Measurements from ENCODE around the gene SLC45A3.
A peak's percentile ranks its signal among the peaks of the same experiment; 100 is the strongest.
"Not testable (repeated sequence)": the region's sequence is repeated elsewhere in the genome, so short reads cannot be mapped to it uniquely, and the experiment has no call there.

Gene SLC45A3, protein sequence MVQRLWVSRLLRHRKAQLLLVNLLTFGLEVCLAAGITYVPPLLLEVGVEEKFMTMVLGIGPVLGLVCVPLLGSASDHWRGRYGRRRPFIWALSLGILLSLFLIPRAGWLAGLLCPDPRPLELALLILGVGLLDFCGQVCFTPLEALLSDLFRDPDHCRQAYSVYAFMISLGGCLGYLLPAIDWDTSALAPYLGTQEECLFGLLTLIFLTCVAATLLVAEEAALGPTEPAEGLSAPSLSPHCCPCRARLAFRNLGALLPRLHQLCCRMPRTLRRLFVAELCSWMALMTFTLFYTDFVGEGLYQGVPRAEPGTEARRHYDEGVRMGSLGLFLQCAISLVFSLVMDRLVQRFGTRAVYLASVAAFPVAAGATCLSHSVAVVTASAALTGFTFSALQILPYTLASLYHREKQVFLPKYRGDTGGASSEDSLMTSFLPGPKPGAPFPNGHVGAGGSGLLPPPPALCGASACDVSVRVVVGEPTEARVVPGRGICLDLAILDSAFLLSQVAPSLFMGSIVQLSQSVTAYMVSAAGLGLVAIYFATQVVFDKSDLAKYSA

DNA sequence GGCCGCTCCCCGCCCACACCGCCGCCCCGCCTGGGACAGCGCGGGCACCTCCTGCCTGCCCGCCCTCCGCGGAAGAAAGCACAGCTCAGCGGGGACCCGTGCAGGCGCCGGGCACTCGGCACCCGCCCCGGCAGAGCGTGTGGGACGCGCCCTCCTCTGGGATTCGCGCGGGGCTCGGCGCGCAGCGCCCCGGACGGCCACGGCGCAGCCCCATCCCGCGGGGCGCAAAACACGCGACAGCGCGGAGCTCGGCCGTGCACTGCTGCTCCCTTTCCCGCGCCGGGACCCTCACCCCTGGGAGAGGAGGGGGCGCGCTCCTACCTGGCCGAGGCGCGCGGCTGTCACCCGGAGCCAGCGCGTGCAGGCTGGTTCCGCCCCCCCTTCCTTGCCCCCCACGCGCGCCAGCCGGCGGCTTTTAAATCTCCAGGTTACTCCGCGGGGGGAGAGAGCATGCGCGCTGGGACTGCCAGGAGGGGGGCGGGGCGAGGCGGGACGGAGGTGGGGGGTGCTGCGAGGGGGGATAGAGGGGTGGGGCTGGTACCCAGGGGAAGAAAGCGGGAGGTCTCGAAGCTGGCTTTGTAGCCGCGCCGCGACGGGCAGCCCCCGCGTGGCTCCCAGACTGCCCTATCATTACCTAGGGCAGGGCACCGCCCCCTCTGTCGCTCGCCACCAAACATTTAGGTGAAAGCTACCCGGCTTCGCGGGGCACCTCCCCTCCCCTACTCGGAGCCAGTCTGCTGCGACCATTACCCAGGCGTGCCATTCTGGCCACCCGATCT lies at the start of gene SLC45A3:
Gene SLC45A3 (minus strand): TSS at position 437 of the 779 bp plus-strand sequence. CDS start 15,853 bp downstream, outside the sequence.
- no peak for DNase-seq

DNA sequence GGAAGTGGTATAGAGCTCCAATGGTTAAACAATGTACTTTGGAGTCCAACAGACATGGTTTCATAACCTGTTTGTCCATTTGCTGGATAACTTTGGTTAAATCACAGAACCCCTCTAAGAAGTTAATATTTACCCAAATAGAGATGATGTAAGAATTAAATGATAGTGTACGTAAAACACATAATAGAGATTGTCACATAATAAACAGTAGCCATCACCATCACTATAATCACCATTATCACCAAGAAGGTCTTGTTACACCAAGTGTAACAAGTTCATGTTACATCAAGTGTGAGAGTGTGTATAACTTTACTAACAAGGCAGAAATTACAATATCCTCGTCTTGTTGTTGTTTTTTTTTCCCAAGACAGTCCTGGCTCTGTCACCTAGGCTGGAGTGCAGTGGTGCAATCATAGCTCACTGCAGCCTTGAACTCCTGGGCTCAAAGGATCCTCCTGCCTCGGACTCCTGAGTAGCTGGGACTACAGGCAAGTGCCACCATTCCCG lies 46.4 kb upstream of the SLC45A3 start:
- DNase-seq: no peak

DNA sequence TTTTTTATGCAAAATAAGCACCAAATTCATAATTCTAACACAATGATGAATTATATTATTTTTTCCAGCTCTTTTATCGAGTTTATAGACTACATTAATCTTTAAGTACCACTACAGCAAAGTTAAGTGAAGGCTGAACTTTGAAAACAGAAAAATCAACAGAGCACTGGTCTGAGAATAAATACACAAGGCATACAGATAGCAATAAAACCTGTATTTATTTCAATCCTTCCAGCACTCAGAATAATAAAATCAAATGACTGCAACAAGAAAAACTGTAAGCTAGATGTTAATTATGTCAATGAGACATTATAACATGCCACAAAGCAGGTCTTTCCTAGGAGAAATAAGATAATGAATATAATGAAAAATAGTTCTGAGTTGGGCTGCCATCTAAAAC lies 45.2 kb upstream of the SLC45A3 start:
- DNase-seq: no peak

DNA sequence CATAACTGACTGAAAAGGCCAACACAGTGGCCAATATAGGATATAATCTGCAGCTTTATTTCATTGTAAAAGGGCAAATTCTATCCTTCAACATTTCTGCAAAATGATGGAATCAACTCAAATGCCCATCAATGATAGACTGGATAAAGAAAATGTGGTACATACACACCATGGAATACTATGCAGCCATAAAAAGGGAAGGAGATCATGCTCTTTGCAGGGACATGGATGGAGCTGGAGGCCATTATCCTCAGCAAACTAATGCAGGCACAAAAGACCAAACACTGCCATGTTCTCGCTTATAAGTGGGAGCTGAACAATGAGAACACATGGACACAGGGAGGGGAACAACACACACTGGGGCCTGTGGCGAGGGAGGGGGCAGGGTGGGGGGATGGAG lies 40.4 kb upstream of the SLC45A3 start:
- DNase-seq: not testable (repeated sequence)

DNA sequence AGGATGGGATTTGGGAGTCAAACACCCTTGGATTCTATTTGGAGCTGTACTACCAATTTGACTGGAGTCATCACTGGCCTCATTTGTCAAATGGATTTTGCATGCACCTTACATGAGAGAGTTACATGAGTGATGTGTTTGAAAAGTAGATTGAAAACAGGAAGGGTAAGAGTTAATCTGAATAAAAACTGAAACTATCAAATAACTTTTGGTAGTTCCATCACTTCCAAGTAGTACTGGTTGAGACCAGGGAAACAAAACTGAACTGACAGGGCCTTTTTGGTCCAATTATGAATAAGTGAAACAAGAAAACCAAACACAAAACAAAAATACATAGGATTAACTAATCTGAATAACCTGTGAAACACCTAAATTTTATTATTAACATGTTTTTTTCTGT lies 39.5 kb upstream of the SLC45A3 start:
- no peak for DNase-seq

DNA sequence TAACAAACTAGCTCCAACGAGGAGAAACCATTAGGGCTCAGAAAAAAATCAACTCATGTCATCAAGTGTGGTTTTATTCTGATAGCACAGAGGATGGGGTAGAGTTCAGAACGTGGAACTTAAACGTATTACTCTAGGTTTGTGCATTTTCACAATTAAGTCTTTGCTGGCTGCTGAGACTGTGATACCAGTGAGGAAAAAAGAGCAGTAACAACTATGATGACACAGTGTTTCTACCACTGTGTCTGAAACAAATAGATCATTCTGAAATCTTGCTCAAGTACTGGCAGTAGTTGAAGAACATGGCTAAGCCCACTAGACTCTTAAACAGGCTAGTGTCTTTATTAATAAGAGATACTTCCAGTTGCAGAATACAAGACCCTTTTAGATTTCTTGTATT lies 38.7 kb upstream of the SLC45A3 start:
- no peak for DNase-seq

DNA sequence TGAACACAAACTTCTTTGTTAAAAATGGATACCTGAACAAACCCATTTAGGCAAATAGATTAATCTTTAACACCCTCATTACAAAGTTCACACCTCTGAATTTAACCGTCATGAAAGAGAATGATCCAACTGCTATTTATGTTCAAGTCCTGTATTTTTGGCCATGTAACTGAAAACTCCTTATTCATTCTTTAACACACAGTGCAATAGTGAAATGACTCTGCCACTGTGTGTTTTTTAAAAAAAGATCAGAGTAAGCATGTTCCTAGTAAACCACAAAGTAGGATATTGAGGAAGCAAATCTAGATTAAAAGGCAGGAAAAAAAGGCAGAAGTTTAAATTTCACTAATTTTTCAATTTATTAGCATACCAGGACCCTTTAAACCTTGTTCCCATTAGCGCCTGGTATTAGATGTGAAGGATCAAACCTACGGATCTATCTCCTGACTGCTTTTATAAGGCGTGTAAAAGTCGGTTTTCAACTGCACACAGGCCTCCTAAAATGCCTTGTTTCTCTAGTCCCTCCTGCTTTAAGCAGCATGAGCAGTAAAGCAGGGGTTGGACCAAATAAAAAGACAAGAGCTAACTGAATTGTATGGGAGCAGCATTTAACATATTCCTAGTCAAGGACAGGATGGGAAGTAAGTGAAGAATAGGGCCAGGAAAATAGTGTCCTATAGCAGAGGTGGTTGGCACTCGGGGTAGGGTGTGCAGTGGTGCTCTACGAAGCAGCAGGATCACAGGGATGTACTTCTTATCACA lies 36.2 kb upstream of the SLC45A3 start:
- no peak for DNase-seq

DNA sequence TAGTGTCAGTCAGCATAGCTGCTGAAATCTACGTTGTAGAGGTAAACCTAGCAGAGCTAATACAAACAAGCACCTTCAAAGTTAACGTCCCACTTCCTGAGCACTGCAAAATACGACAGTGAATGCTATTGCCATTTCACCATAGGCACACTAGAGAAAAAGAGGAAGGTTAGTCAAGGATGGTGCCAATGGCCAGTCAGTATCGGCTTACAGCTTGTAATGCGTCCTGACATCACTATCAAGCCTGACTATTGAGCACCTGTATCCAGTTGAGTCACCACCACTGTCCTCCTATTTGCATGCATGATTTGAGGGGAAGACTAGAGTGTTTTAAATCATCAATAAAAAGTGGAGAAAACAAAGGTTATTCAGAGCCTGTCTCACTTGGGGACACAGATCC lies 35.3 kb upstream of the SLC45A3 start:
- no peak for DNase-seq

DNA sequence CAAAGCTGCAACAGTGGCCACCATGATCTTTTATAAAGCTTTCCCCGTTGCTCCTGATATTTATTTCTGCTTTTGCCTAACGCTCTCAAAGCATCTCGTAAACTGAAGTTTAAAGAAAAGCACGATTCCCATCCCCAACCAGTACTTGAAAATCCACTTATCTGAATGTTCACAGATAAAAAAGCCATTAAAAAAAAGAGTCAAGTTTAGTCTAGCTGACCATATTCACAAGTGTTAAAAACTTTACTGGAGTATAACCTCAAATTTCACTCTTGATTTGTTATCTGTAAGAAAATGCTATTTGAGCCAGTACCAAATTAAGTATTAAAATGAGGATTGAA lies 34.6 kb upstream of the SLC45A3 start:
- no peak for DNase-seq

DNA sequence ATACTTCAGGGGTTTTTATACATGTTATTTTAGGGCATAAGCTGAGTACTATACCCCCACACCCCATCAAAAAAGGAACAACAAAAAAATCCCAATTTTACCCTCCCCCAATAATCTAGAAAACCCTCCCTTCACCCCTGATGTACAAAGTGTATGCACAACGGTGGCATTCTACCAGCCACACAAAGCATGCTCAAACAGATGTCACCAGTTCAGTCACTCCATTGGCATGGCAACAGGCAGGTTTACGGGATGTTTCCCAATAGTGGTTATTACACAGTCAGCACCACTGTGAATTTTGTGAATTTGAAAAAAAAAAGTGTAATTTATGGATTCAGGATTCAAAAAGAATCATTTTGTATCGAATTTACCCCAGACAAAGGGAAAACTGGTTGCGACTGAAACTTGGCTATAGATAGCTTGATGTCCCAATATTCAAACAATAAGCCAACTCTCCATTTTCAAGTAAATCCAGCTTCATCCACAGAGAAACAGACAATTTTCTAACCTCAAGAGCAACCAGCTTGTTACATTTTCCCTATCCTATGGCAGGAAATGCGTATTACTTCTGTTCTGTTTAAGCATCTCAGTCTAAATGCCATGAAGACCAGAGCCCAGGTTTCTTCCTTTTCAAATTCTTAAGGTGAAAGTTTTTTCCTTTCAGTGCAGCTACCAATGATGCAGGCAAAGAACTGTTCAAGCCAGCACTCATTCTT lies 34.0 kb upstream of the SLC45A3 start:
- no peak for DNase-seq

DNA sequence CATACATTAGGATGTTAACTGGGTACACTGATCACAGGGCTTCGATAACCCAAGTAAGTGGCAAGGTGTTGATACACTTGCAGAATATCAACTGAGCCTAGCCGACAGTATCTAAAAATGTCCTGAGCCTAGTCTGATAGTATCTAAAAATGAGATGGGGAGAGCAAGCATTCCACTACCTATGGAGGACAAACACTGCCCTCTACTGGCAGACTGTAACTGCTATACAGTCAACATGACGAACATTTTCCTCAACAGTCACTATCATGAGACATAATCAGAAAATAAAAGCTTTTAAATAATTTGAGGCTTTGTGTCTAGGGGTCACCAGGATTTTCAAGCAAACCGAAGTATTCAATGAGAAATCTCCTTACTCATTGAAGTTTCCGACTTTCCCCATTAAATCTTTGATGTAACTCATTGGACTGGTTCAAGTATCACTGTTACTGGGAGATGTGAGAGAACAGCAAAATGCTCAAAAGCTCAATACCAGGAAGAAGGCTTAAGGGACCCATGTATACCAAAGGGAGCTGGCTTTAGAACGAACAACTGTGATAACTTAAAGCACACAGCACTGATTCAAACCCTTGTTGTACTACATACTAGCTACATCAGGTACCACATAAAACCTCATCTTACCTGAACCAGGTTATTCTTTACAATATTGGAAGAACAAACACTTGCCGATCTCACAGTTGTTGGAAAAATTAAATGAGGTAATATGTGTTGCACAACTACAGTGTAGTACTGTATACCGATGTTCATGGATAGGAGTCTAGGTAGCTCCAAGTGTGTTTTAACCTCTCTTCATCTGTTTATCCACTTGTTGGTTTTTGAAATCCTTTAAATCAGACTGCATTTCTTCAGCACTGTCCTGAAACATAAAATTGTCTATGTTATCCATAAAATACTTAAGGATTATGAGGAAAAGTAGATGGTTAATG lies 31.1 kb upstream of the SLC45A3 start:
- peak; percentile 36 for DNase-seq

DNA sequence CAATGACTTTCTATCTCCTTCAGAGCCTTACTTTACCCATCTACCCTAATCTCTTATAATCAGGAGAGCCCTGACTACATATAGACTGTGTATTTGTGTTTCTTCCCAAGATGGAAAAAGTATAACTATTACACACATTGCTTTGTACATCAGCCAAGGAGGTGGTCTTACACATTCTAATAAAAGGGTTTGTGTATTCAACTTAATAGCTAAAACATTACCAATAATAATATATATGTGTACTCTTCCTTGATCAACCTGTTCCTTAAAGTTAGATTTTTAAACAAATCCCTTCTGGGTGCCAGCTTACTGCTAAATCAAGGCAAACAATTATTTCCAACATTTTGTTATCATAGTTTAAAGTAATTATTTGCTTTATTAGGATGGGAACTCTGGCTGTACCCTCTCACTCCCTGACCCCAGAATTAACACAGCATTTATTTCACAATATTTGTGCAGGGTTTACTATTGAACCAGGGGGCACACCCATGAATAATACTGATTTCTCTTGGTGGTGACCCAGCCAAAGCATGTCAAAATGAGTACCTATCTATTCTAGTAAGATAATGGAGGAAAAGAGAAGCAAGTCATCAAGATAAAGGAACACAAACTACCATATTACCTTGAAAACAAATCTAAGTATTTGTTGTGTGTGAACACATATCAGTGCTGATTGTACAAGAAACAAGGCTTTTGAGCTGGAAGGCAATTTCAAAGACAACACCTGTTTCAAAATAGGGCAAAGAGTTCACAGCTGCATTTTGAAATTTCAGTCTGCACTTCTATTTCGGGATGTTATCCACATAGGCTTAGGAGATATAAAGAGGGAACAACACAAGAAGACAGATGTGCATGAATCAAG lies 30.1 kb upstream of the SLC45A3 start:
- DNase-seq: no peak

DNA sequence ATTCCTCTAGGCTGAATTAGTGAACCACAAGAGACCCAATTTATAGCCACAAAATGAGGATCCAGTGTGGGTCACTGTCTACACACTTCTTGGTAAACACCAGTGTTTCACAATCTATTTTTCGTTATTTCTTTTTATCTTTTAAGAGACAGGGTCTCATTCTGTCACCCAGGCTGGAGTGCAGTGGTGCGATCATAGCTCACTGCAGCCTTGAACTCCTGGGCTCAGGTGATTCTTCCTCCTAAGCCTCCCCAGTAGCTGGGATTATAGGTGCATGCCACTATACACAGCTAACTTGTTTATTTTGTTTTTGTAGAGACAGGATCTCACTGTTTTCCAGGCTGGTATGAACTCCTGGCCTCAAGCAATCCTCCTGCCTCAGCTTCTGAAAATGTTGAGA lies 29.3 kb upstream of the SLC45A3 start:
- no peak for DNase-seq

DNA sequence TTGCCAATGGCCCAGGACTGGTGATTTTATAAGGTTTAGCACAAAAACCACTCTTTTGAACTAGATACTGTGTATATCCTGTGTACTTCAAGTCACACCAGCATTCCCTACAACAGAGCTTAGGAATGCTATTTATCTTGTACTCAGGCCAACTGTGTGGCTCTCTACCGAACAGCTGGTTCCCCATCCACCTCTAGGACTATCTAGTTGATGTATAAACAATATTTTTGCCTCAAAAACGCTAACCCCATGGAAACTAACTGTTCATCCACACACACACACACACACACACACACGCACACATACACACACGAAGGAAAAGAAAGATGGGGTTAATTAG lies 28.7 kb upstream of the SLC45A3 start:
- no peak for DNase-seq

DNA sequence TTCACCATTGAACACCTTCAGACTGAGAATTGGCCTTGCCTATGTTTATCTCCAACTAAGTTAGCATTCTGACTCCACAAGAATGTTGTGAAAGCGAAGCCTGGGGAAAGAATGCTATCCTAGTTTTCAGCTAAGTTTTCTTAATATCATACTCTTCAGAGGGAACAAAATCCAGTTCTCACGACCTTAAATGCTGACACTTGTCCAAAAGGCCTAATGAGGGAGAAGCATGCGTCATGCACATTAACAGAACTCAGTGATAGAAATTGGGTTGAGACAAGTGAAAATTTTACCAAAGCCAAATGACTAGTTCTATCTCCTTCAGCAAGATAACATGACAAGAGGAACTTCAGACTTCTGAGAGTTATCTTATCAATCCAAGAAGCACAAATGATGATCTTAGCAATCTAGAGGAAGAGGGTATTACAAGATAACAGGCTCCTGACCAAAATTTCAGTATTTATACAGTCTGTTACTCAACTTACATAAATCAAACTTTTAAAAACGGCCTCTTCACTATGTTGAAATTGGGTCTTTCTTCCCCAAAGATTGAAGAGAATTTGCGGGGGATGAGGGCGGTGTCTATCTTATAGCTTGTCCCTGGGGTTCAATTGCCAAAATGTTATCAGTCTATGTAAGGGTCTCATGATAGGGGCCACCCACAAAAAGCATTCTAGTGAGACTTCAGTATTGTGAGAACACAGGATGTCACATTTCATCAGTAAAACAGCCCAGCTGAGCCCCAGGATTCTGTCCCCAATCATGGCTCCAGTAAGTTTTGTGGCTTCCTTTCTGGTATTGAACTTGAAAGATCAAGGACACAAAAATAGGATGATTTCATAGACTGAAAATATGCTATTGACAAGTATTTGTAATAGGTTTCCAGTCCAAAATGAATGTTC lies 26.5 kb upstream of the SLC45A3 start:
- no peak for DNase-seq

DNA sequence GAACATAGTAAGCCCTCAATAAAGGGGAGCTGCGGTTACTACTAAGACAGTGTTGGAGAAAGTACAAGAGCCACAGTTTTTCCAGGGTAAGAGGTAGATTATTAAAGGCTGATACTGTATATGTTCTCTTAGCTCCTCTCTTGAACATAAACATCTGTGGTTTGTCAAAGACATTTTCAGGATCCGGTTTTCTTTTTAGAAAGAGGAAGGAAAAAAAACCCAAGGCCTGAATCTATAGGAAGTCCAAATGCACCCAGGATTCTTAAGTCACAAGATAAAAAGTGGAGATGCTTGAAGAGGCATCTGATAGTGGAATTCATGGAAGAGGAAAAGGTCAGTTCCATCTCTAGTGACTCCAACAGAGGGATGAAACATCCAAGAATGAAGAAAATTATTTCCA lies 24.6 kb upstream of the SLC45A3 start:
- DNase-seq: no peak

DNA sequence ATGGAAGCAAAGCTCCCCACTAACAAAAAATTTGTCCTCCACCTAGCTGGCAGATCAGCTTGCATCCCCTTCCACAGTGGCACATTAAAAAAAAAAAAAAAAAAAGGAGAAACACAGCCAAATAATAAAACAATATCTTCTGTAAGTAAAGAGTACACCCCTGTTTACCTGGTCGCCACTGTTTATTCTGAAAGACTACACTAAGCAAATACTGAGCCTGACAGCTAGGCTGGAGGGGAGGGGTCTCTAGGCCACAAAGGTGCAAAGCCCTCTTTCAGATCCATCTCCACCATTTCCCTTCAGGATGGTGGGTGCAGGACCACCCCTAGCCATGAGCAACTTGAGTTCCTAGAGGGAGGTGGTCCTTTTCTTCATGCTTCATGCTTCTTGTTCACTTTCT lies 22.8 kb upstream of the SLC45A3 start:
- no peak for DNase-seq

DNA sequence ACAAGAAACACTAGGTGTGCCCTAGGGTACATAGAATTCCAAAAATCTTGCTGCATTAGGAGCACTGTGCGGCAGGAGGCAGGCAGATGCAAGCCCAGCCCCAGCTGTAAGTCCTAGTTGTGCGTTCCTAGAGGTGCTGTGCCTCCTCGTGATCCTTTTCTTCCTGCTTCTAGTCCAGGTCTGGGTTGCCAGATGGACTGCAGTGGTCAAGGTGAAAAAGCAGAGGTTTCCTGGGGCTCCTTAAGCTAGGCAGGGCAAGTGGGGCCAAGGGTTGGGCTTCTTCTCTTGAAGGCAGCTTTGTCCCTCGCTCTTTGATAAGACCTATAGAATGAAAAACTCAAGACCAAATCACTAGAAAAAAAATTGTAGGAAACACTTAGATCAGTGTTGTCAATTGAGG lies 21.6 kb upstream of the SLC45A3 start:
- no peak for DNase-seq

DNA sequence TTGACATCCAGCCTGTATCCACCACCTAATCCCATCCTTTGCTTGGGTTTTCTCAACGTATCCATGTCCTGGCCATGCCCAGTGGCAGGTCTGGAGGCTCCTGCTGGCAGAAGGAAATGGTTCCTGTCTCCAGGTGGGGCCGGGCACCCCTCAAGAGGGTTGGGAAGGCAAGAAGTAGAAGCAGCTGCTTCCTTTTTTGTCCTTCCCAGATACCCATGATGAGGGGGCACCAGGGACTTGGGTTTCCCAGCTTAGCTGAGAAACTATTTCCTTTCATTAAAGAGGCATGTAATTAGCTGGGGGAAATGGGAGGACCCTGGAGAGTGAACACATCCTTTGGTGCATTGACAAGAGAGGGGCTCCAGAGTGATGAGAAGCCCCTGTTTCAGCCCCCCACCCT lies 21.1 kb upstream of the SLC45A3 start:
- DNase-seq: no peak

Data from SHP77 treated with DMSO at 0.1 percent for 48 hours (cell line).